Naive thymus-derived CD8-positive, alpha-beta T cell (primary cell): ENCODE data around the gene NANOS2. TPM values are rescaled to one million over a fixed set of nuclear protein-coding genes. Genes with fewer than 3 reads are reported as not detected.

Experiments used
- ATAC-seq, 2 donors: fragments of 150-1000 bp; cut with Tn5 transposase in 1 of 2; sonication (Bioruptor Pico), chemical (Tn5 transposase) in 1 of 2; 1 replicate in 1 of 2; 2 replicates in 1 of 2; pipeline ENCODE4 v1.10.0; 2021; ENCODE audit warnings: mild to moderate bottlenecking in 2 of 2, moderate library complexity in 2 of 2
- POLR2A ChIA-PET: fragments of 350-600 bp; sonication (Branson Sonifier 250); formaldehyde crosslinking; loops from one replicate; lab custom pipeline; 2021; ENCODE audit warnings: antibody characterized with exemption; lab: Charles Lee
- DNase-seq, 10 donors: peaks; one replicate each; pipeline versions ENCODE4 v3.0.0 to v3.0.0-alpha.2; 2020 to 2022
- H3K27ac Mint-ChIP-seq, 10 donors: one replicate each; pipeline ENCODE4 v1.8.0; 2020 to 2022; ENCODE audit warnings: mild to moderate bottlenecking in 10 of 10, mixed read lengths in 10 of 10, moderate library complexity in 4 of 10, inconsistent platforms in 1 of 10
- H3K27me3 Mint-ChIP-seq, 5 donors: one replicate each; pipeline ENCODE4 v1.8.0; 2021 to 2022; ENCODE audit warnings: mixed read lengths in 5 of 5
- H3K36me3 Mint-ChIP-seq, 3 donors: one replicate each; pipeline ENCODE4 v1.8.0; 2020 to 2022; ENCODE audit warnings: mixed read lengths in 3 of 3, mild to moderate bottlenecking in 2 of 3, inconsistent platforms in 1 of 3
- H3K4me1 Mint-ChIP-seq, 4 donors: one replicate each; pipeline ENCODE4 v1.8.0; 2021 to 2022; ENCODE audit warnings: mixed read lengths in 4 of 4
- H3K4me3 Mint-ChIP-seq, 10 donors: one replicate each; pipeline ENCODE4 v1.8.0; 2020 to 2022; ENCODE audit warnings: mild to moderate bottlenecking in 10 of 10, mixed read lengths in 10 of 10, moderate library complexity in 6 of 10, inconsistent platforms in 1 of 10
- H3K9me3 Mint-ChIP-seq, 9 donors: one replicate each; pipeline ENCODE4 v1.8.0; 2020 to 2022; ENCODE audit warnings: mixed read lengths in 9 of 9, mild to moderate bottlenecking in 3 of 9, inconsistent platforms in 1 of 9, moderate library complexity in 1 of 9
- polyA plus RNA-seq, 3 donors: library from polyadenylated mRNA; unstranded; fragments of 300-500 nt; fragmentation: Illumina TruSeq; gene quantifications; one replicate each; pipeline ENCODE4 v1.2.3, GENCODE V29; 2021
- total RNA-seq, 8 experiments: library from RNA in 2 of 8; stranded (reverse) in 2 of 8; gene quantifications; one replicate each; pipeline ENCODE4 v1.2.3 and lab custom pipeline; 2021 to 2026

NANOS2 gene
- total and polyA plus RNA-seq, 5 experiments from 2014 or later, result not detected

- Mint-ChIP-seq H3K27me3 (peaks cover 0 to 11% (median 0%) of the 10 kb centered on the region in 5 donors), H3K9me3 (no peaks in the 10 kb centered on the region), H3K27ac (peak overlapping the region in 1 of 10 donors; percentile 63), H3K4me1 (peaks cover 0 to 5% (median 3%) of the 10 kb centered on the region in 4 donors), H3K36me3 (no peaks in the 10 kb centered on the region), H3K4me3 (no peak overlapping the region)
- POLR2A ChIA-PET, result no interaction called here
- DNase-seq, result no peak
- ATAC-seq, result peak in 1 of 2 donors; percentile 42
Observed at GRCh38 chr19:45922281-45922680, 7.7 kb upstream of the NANOS2 start.

- Mint-ChIP-seq H3K36me3 (no peaks in the 10 kb centered on the region), H3K4me1 (peaks cover 0 to 2% (median 0%) of the 10 kb centered on the region in 4 donors), H3K4me3 (no peak overlapping the region), H3K27me3 (peaks cover 0 to 14% (median 5%) of the 10 kb centered on the region in 5 donors), H3K9me3 (no peaks in the 10 kb centered on the region), H3K27ac (no peak overlapping the region)
- POLR2A ChIA-PET, result no interaction called here
- DNase-seq (no peak), ATAC-seq (no peak)
Observed at GRCh38 chr19:45920458-45920857, 5.9 kb upstream of the NANOS2 start.

- no peak for DNase-seq
- POLR2A ChIA-PET, result no interaction called here
- no peak for ATAC-seq
- Mint-ChIP-seq H3K27ac (no peak overlapping the region), H3K4me3 (no peak overlapping the region), H3K36me3 (no peaks in the 10 kb centered on the region), H3K9me3 (no peaks in the 10 kb centered on the region), H3K27me3 (peaks cover 0 to 15% (median 8%) of the 10 kb centered on the region in 5 donors), H3K4me1 (no peaks in the 10 kb centered on the region)
Observed at GRCh38 chr19:45919678-45920077, 5.1 kb upstream of the NANOS2 start.

GRCh38 chr19:45918721-45919120, 4.1 kb upstream of the NANOS2 start:
- H3K9me3 Mint-ChIP-seq, result no peaks in the 10 kb centered on the region
- no peak for ATAC-seq
- no peaks in the 10 kb centered on the region for H3K4me1 Mint-ChIP-seq
- POLR2A ChIA-PET, result no interaction called here
- peaks cover under 1 to 15% (median 9%) of the 10 kb centered on the region in 5 donors for H3K27me3 Mint-ChIP-seq
- no peak overlapping the region for H3K27ac Mint-ChIP-seq
- no peaks in the 10 kb centered on the region for H3K36me3 Mint-ChIP-seq
- no peak overlapping the region for H3K4me3 Mint-ChIP-seq
- DNase-seq, result no peak

GRCh38 chr19:45917421-45918091, 3.0 kb upstream of the NANOS2 start:
- no peaks in the 10 kb centered on the region for H3K36me3 Mint-ChIP-seq
- ATAC-seq, result no peak
- no peak for DNase-seq
- no peaks in the 10 kb centered on the region for H3K9me3 Mint-ChIP-seq
- POLR2A ChIA-PET, result no interaction called here
- no peaks in the 10 kb centered on the region for H3K4me1 Mint-ChIP-seq
- no peak overlapping the region for H3K4me3 Mint-ChIP-seq
- H3K27me3 Mint-ChIP-seq, result peaks cover 8 to 26% (median 14%) of the 10 kb centered on the region in 5 donors
- no peak overlapping the region for H3K27ac Mint-ChIP-seq

GRCh38 chr19:45911291-45911690, 3.3 kb downstream of the NANOS2 start:
- no peak for ATAC-seq
- H3K4me3 Mint-ChIP-seq, result no peak overlapping the region
- peaks cover 10 to 44% (median 33%) of the 10 kb centered on the region in 5 donors for H3K27me3 Mint-ChIP-seq
- DNase-seq, result no peak
- no peak overlapping the region for H3K27ac Mint-ChIP-seq
- POLR2A ChIA-PET, result interaction anchor here (1.2 kb wide), 1 partner anchor 9 kb away, joined by 5 read pairs; the partner anchor contains the start of gene MYPOP
- H3K4me1 Mint-ChIP-seq, result no peaks in the 10 kb centered on the region
- no peaks in the 10 kb centered on the region for H3K36me3 Mint-ChIP-seq
- H3K9me3 Mint-ChIP-seq, result no peaks in the 10 kb centered on the region

- H3K4me3 Mint-ChIP-seq, result no peak overlapping the region
- POLR2A ChIA-PET, result interaction anchor here (0.5 kb wide), 1 partner anchor 1212 kb away, joined by 4 read pairs; no protein-coding TSS in a partner anchor
- DNase-seq, result no peak
- H3K27ac Mint-ChIP-seq, result peak overlapping the region in 1 of 10 donors; percentile 7
- peaks cover 9 to 40% (median 28%) of the 10 kb centered on the region in 5 donors for H3K27me3 Mint-ChIP-seq
- no peaks in the 10 kb centered on the region for H3K36me3 Mint-ChIP-seq
- ATAC-seq, result no peak
- H3K4me1 Mint-ChIP-seq, result peaks cover 0 to under 1% (median under 1%) of the 10 kb centered on the region in 4 donors
- H3K9me3 Mint-ChIP-seq, result no peaks in the 10 kb centered on the region
Observed at GRCh38 chr19:45908956-45909355, 5.6 kb downstream of the NANOS2 start.

GRCh38 chr19:45906221-45906620, 8.4 kb downstream of the NANOS2 start:
- peak overlapping the region in 1 of 10 donors; percentile 75 for H3K27ac Mint-ChIP-seq
- ATAC-seq (no peak), DNase-seq (no peak)
- H3K4me3 Mint-ChIP-seq, result no peak overlapping the region
- peaks cover 3 to 14% (median 11%) of the 10 kb centered on the region in 4 donors for H3K4me1 Mint-ChIP-seq
- no peaks in the 10 kb centered on the region for H3K36me3 Mint-ChIP-seq
- H3K27me3 Mint-ChIP-seq, result peaks cover 4 to 20% (median 15%) of the 10 kb centered on the region in 5 donors
- H3K9me3 Mint-ChIP-seq, result no peaks in the 10 kb centered on the region
- POLR2A ChIA-PET, result no interaction called here

- POLR2A ChIA-PET, result no interaction called here
- Mint-ChIP-seq H3K27ac (no peak overlapping the region), H3K27me3 (peaks cover 4 to 10% (median 9%) of the 10 kb centered on the region in 5 donors), H3K4me3 (no peak overlapping the region), H3K9me3 (no peaks in the 10 kb centered on the region), H3K4me1 (peaks cover 5 to 24% (median 21%) of the 10 kb centered on the region in 4 donors), H3K36me3 (peaks cover 0 to 1% (median 0%) of the 10 kb centered on the region in 3 donors)
- no peak for ATAC-seq
- no peak for DNase-seq
Observed at GRCh38 chr19:45905011-45905410, 9.6 kb downstream of the NANOS2 start.

- Mint-ChIP-seq H3K27me3 (peaks cover 0 to 3% (median 1%) of the 10 kb centered on the region in 5 donors), H3K27ac (peak overlapping the region; percentile 67 to 95 (median 90)), H3K36me3 (peaks cover 0 to 22% (median 2%) of the 10 kb centered on the region in 3 donors), H3K4me1 (peaks cover 5 to 26% (median 23%) of the 10 kb centered on the region in 4 donors), H3K4me3 (peak overlapping the region; percentile 83 to 98 (median 94)), H3K9me3 (no peaks in the 10 kb centered on the region)
- ATAC-seq, result peak; percentile 83 to 85
- POLR2A ChIA-PET, result interaction anchor here (0.6 to 4.1 kb wide), 16 partner anchors 9 to 725 kb away, joined by 3 to 46 read pairs (median 4); partner anchors contain the start of genes BLOC1S3, CCDC61, FOXA3 and IRF2BP1
- peak; percentile 98 to 100 (median 100) for DNase-seq
Observed at GRCh38 chr19:45902651-45903625, 11.6 kb downstream of the NANOS2 start.

GRCh38 chr19:45901912-45902650, 12.5 kb downstream of the NANOS2 start, which contains the start of gene MYPOP:
Gene MYPOP, minus strand, starts transcription at chr19:45902613. Its CDS starts 840 bp downstream, at chr19:45901773.
- Mint-ChIP-seq H3K9me3 (no peaks in the 10 kb centered on the region), H3K36me3 (peaks cover 0 to 24% (median 2%) of the 10 kb centered on the region in 3 donors), H3K27ac (peak within 1 kb of the TSS; percentile 67 to 95 (median 91)), H3K27me3 (peaks cover 0 to 3% (median 0%) of the 10 kb centered on the region in 5 donors), H3K4me1 (peaks cover 5 to 26% (median 23%) of the 10 kb centered on the region in 4 donors), H3K4me3 (peak within 1 kb of the TSS; percentile 88 to 98 (median 94))
- ATAC-seq, result peak in 1 of 2 donors; percentile 2
- POLR2A ChIA-PET, result interaction anchor here (0.5 to 4.1 kb wide), 16 partner anchors 10 to 724 kb away, joined by 3 to 46 read pairs (median 4); partner anchors contain the start of genes BLOC1S3, CCDC61, FOXA3 and IRF2BP1
- peak in 2 of 10 donors; percentile 6 to 16 for DNase-seq
